ENCODE results near the gene BBS9. TPM values are rescaled to one million over a fixed set of nuclear protein-coding genes. Genes with fewer than 3 reads are reported as not detected.

The BBS9 gene
- total RNA-seq, 1 donor from 2014 or later: 31.2 TPM

GRCh38 chr7:33411020-33411419 lies 281.7 kb downstream of the BBS9 start:
- H3K9me3 ChIP-seq: peaks cover 9% of the 10 kb centered on the region
- no peaks in the 10 kb centered on the region for H3K27me3 ChIP-seq
- no peak overlapping the region for H3K27ac ChIP-seq
- no peak for DNase-seq (ENCODE audit: extremely low spot score in 2 of 2)
- H3K4me1 ChIP-seq: no peaks in the 10 kb centered on the region
- no peak for TF ChIP-seq POLR2AphosphoS5 (IDR thresholded peaks at IDR 0.05; ENCODE audit: insufficient read depth in 1 of 2, low read depth in 1 of 2)
- no peak for TF ChIP-seq CTCF (IDR thresholded peaks at IDR 0.05)
- TF ChIP-seq POLR2A (IDR thresholded peaks at IDR 0.05): no peak
- no peaks in the 10 kb centered on the region for H3K36me3 ChIP-seq
- no peak overlapping the region for H3K4me3 ChIP-seq
- intact Hi-C loops (cut with DNase I): no loop called here

GRCh38 chr7:33412331-33412730 lies 283.0 kb downstream of the BBS9 start:
- no peaks in the 10 kb centered on the region for H3K4me1 ChIP-seq
- no peak overlapping the region for H3K27ac ChIP-seq
- intact Hi-C loops (cut with DNase I): no loop called here
- no peak overlapping the region for H3K4me3 ChIP-seq
- H3K27me3 ChIP-seq: no peaks in the 10 kb centered on the region
- TF ChIP-seq POLR2AphosphoS5 (IDR thresholded peaks at IDR 0.05; ENCODE audit: insufficient read depth in 1 of 2, low read depth in 1 of 2): no peak
- TF ChIP-seq CTCF (IDR thresholded peaks at IDR 0.05): no peak
- no peak for TF ChIP-seq POLR2A (IDR thresholded peaks at IDR 0.05)
- no peaks in the 10 kb centered on the region for H3K36me3 ChIP-seq
- peaks cover 9% of the 10 kb centered on the region for H3K9me3 ChIP-seq
- no peak for DNase-seq (ENCODE audit: extremely low spot score in 2 of 2)

GRCh38 chr7:33418251-33418701 lies 288.9 kb downstream of the BBS9 start:
- TF ChIP-seq CTCF (IDR thresholded peaks at IDR 0.05) (no peak), POLR2AphosphoS5 (IDR thresholded peaks at IDR 0.05; ENCODE audit: insufficient read depth in 1 of 2, low read depth in 1 of 2) (no peak), POLR2A (IDR thresholded peaks at IDR 0.05) (no peak)
- no peak for DNase-seq (ENCODE audit: extremely low spot score in 2 of 2)
- H3K27me3 ChIP-seq: no peaks in the 10 kb centered on the region
- H3K36me3 ChIP-seq: no peaks in the 10 kb centered on the region
- H3K4me3 ChIP-seq: no peak overlapping the region
- H3K9me3 ChIP-seq: no peaks in the 10 kb centered on the region
- H3K27ac ChIP-seq: no peak overlapping the region
- H3K4me1 ChIP-seq: no peaks in the 10 kb centered on the region
- intact Hi-C loops (cut with DNase I): no loop called here

GRCh38 chr7:33420311-33420940 lies 291.1 kb downstream of the BBS9 start:
- Histone ChIP-seq H3K9me3 (no peaks in the 10 kb centered on the region), H3K27ac (no peak overlapping the region), H3K36me3 (no peaks in the 10 kb centered on the region), H3K4me1 (no peaks in the 10 kb centered on the region), H3K4me3 (no peak overlapping the region), H3K27me3 (no peaks in the 10 kb centered on the region)
- no peak for DNase-seq (ENCODE audit: extremely low spot score in 2 of 2)
- TF ChIP-seq POLR2A (IDR thresholded peaks at IDR 0.05) (no peak), CTCF (IDR thresholded peaks at IDR 0.05) (no peak), POLR2AphosphoS5 (IDR thresholded peaks at IDR 0.05; ENCODE audit: insufficient read depth in 1 of 2, low read depth in 1 of 2) (no peak)
- intact Hi-C loops (cut with DNase I): no loop called here

- H3K4me3 ChIP-seq: no peak overlapping the region
- intact Hi-C loops (cut with DNase I): no loop called here
- no peaks in the 10 kb centered on the region for H3K9me3 ChIP-seq
- H3K27me3 ChIP-seq: no peaks in the 10 kb centered on the region
- H3K4me1 ChIP-seq: no peaks in the 10 kb centered on the region
- no peaks in the 10 kb centered on the region for H3K36me3 ChIP-seq
- no peak for TF ChIP-seq POLR2AphosphoS5 (IDR thresholded peaks at IDR 0.05; ENCODE audit: insufficient read depth in 1 of 2, low read depth in 1 of 2)
- DNase-seq (ENCODE audit: extremely low spot score in 2 of 2): no peak
- no peak overlapping the region for H3K27ac ChIP-seq
Measured at GRCh38 chr7:33421429-33421828, 292.1 kb downstream of the BBS9 start.
